T-cell (primary cell): ENCODE data around the gene CCR5AS.
A peak's percentile ranks its signal among the peaks of the same experiment; 100 is the strongest.

ENCODE experiments used
- ATAC-seq, 4 experiments: fragments of 200-7000 bp in 3 of 4; fragments of 150-1000 bp in 1 of 4; cut with Tn5 transposase; replicated peaks in 1 of 4; 1 replicate in 3 of 4; 2 replicates in 1 of 4; pipeline ENCODE4 v1.10.0; 2021; ENCODE audit warnings: moderate library complexity in 3 of 4, mild to moderate bottlenecking in 2 of 4, moderate number of reproducible peaks in 1 of 4
- CTCF ChIA-PET, 2 donors: fragments of 300-600 bp; sonication (Branson Sonifier 250); formaldehyde crosslinking; loops; one replicate each; lab custom pipeline; 2022; ENCODE audit warnings: antibody characterized with exemption in 2 of 2; lab: Charles Lee
- POLR2A ChIA-PET, 2 donors: fragments of 300-600 bp; sonication (Branson Sonifier 250); formaldehyde crosslinking; loops; one replicate each; lab custom pipeline; 2022; ENCODE audit warnings: antibody characterized with exemption in 2 of 2; lab: Charles Lee
- DNase-seq, 35 experiments: peaks; one replicate each; pipeline versions ENCODE4 v3.0.0 to v3.0.0-alpha.2; 2013 to 2023
- H3K27ac ChIP-seq: one replicate; pipeline ENCODE4 v1.5.1; 2013; ENCODE audit warnings: low read length
- H3K27me3 ChIP-seq, 2 experiments: replicated peaks in 1 of 2; 1 replicate in 1 of 2; 2 replicates in 1 of 2; pipeline versions ENCODE4 v1.6.1 to v1.7.0; 2013; ENCODE audit warnings: low read length in 1 of 2, mixed read lengths in 1 of 2; ENCODE audit not compliant: control insufficient read depth in 2 of 2, insufficient read depth in 2 of 2; ENCODE audit errors: extremely low read depth in 1 of 2
- H3K36me3 ChIP-seq, 2 donors: 1 replicate in 1 of 2; 2 replicates in 1 of 2; pipeline versions ENCODE4 v1.6.1 to v1.7.0; 2013; ENCODE audit warnings: low read length in 1 of 2; ENCODE audit not compliant: control insufficient read depth in 2 of 2, insufficient read depth in 1 of 2; ENCODE audit errors: extremely low read depth in 1 of 2
- H3K4me1 ChIP-seq, 2 experiments: 1 replicate in 1 of 2; 2 replicates in 1 of 2; pipeline versions ENCODE4 v1.6.1 to v1.7.0; 2013; ENCODE audit warnings: low read length in 2 of 2, mixed read lengths in 1 of 2; ENCODE audit not compliant: insufficient read depth in 2 of 2, control insufficient read depth in 1 of 2; ENCODE audit errors: extremely low read depth in 1 of 2
- H3K4me3 ChIP-seq, 2 donors: 1 replicate in 1 of 2; 2 replicates in 1 of 2; pipeline versions ENCODE4 v1.5.1 to v1.7.0; 2013; ENCODE audit warnings: mild to moderate bottlenecking in 2 of 2, low read length in 1 of 2, moderate library complexity in 1 of 2; ENCODE audit not compliant: control insufficient read depth in 1 of 2; ENCODE audit errors: extremely low read depth in 1 of 2
- H3K9me3 ChIP-seq: 2 replicates; pipeline ENCODE4 v1.7.0; 2013
- H3K27ac Mint-ChIP-seq, 2 donors: one replicate each; pipeline ENCODE4 v1.8.0; 2020 to 2021; ENCODE audit warnings: mild to moderate bottlenecking in 2 of 2, mixed read lengths in 2 of 2
- H3K27me3 Mint-ChIP-seq, 2 donors: one replicate each; pipeline ENCODE4 v1.8.0; 2021 to 2022; ENCODE audit warnings: mixed read lengths in 2 of 2
- H3K36me3 Mint-ChIP-seq: one replicate; pipeline ENCODE4 v1.8.0; 2021; ENCODE audit warnings: mixed read lengths
- H3K4me1 Mint-ChIP-seq, 3 donors: one replicate each; pipeline ENCODE4 v1.8.0; 2020 to 2022; ENCODE audit warnings: mixed read lengths in 3 of 3, mild to moderate bottlenecking in 1 of 3
- H3K4me3 Mint-ChIP-seq, 3 donors: one replicate each; pipeline ENCODE4 v1.8.0; 2020 to 2022; ENCODE audit warnings: mild to moderate bottlenecking in 3 of 3, mixed read lengths in 3 of 3, moderate library complexity in 3 of 3
- H3K9me3 Mint-ChIP-seq, 3 donors: one replicate each; pipeline ENCODE4 v1.8.0; 2020 to 2022; ENCODE audit warnings: mixed read lengths in 3 of 3
- WGBS: methylation state at CpG from one replicate; pipeline ENCODE4 v1.1.5; 2013; ENCODE audit warnings: missing lambda C conversion rate; ENCODE audit not compliant: insufficient coverage; 5-methylcytosine and 5-hydroxymethylcytosine counted together

The CCR5AS gene

GRCh38 chr3:46348823-46349482 lies 57.9 kb downstream of the CCR5AS start:
- H3K9me3 Mint-ChIP-seq, result peaks cover 0 to 8% (median 5%) of the 10 kb centered on the region in 3 donors
- Histone ChIP-seq H3K27ac (peak overlapping the region; percentile 69), H3K36me3 (no peaks in the 10 kb centered on the region), H3K4me1 (peaks cover 28 to 38% of the 10 kb centered on the region in 2 experiments), H3K4me3 (no peak overlapping the region), H3K9me3 (no peaks in the 10 kb centered on the region), H3K27me3 (no peaks in the 10 kb centered on the region)
- ChIA-PET POLR2A (no interaction called here), CTCF (no interaction called here)
- peaks cover 0 to 2% of the 10 kb centered on the region in 2 donors for H3K27me3 Mint-ChIP-seq
- 100% methylated on average over 1 of the region's 3 CpGs for WGBS
- peaks cover 53 to 61% (median 61%) of the 10 kb centered on the region in 3 donors for H3K4me1 Mint-ChIP-seq
- ATAC-seq (peak; percentile 42 to 62 (median 52)), DNase-seq (peak in 1 of 35 experiments; percentile 28)
- H3K4me3 Mint-ChIP-seq, result peak overlapping the region; percentile 37 to 55 (median 53)
- H3K36me3 Mint-ChIP-seq, result no peaks in the 10 kb centered on the region
- H3K27ac Mint-ChIP-seq, result peak overlapping the region; percentile 79 to 84

- ChIA-PET CTCF (no interaction called here), POLR2A (no interaction called here)
- ATAC-seq (no peak), DNase-seq (no peak)
- Mint-ChIP-seq H3K27ac (no peak overlapping the region), H3K36me3 (peaks cover under 1% of the 10 kb centered on the region), H3K4me3 (no peak overlapping the region), H3K27me3 (no peaks in the 10 kb centered on the region), H3K9me3 (peaks cover 6 to 17% (median 12%) of the 10 kb centered on the region in 3 donors), H3K4me1 (peaks cover 12 to 18% (median 18%) of the 10 kb centered on the region in 3 donors)
- Histone ChIP-seq H3K4me3 (no peak overlapping the region), H3K36me3 (no peaks in the 10 kb centered on the region), H3K9me3 (no peaks in the 10 kb centered on the region), H3K27ac (no peak overlapping the region), H3K4me1 (peaks cover 7 to 10% of the 10 kb centered on the region in 2 experiments), H3K27me3 (no peaks in the 10 kb centered on the region)
- 83% methylated on average over 1 of the region's 4 CpGs for WGBS
Measured at GRCh38 chr3:46344476-46344875, 62.4 kb downstream of the CCR5AS start.

GRCh38 chr3:46338840-46339239 lies 68.0 kb downstream of the CCR5AS start:
- Histone ChIP-seq H3K36me3 (no peaks in the 10 kb centered on the region), H3K9me3 (no peaks in the 10 kb centered on the region), H3K4me3 (no peak overlapping the region), H3K4me1 (no peaks in the 10 kb centered on the region), H3K27me3 (no peaks in the 10 kb centered on the region), H3K27ac (no peak overlapping the region)
- Mint-ChIP-seq H3K36me3 (peaks cover 11% of the 10 kb centered on the region), H3K9me3 (peaks cover 8 to 23% (median 15%) of the 10 kb centered on the region in 3 donors), H3K27ac (no peak overlapping the region), H3K4me3 (no peak overlapping the region), H3K4me1 (peaks cover 0 to 12% (median 3%) of the 10 kb centered on the region in 3 donors), H3K27me3 (no peaks in the 10 kb centered on the region)
- ATAC-seq, result no peak
- DNase-seq, result no peak
- ChIA-PET POLR2A (no interaction called here), CTCF (no interaction called here)
- 100% methylated on average over 1 of the region's 1 CpG for WGBS

- H3K4me1 ChIP-seq, result no peaks in the 10 kb centered on the region
- no peak overlapping the region for H3K4me3 ChIP-seq
- DNase-seq, result no peak
- Mint-ChIP-seq H3K9me3 (peaks cover 8 to 23% (median 15%) of the 10 kb centered on the region in 3 donors), H3K4me1 (peaks cover 0 to 14% (median 3%) of the 10 kb centered on the region in 3 donors), H3K4me3 (no peak overlapping the region), H3K36me3 (peaks cover 11% of the 10 kb centered on the region), H3K27me3 (no peaks in the 10 kb centered on the region), H3K27ac (no peak overlapping the region)
- no peak for ATAC-seq
- H3K27me3 ChIP-seq, result no peaks in the 10 kb centered on the region
- no peaks in the 10 kb centered on the region for H3K36me3 ChIP-seq
- H3K9me3 ChIP-seq, result no peaks in the 10 kb centered on the region
- POLR2A ChIA-PET, result interaction anchor here in 1 of 2 donors (1.1 kb wide), 1 partner anchor 33 kb away, joined by 3 read pairs; the partner anchor contains the start of gene CCR5
- CTCF ChIA-PET, result no interaction called here
- no peak overlapping the region for H3K27ac ChIP-seq
Measured at GRCh38 chr3:46337911-46338310, 69.0 kb downstream of the CCR5AS start.

- CTCF ChIA-PET, result no interaction called here
- H3K9me3 Mint-ChIP-seq, result peaks cover 8 to 23% (median 15%) of the 10 kb centered on the region in 3 donors
- POLR2A ChIA-PET, result no interaction called here
- no peaks in the 10 kb centered on the region for H3K9me3 ChIP-seq
- no peak overlapping the region for H3K4me3 ChIP-seq
- no CpG with 5 or more reads among the region's 3 CpGs for WGBS
- no peaks in the 10 kb centered on the region for H3K27me3 Mint-ChIP-seq
- H3K27me3 ChIP-seq, result no peaks in the 10 kb centered on the region
- no peak overlapping the region for H3K4me3 Mint-ChIP-seq
- no peak overlapping the region for H3K27ac Mint-ChIP-seq
- H3K4me1 ChIP-seq, result no peaks in the 10 kb centered on the region
- H3K4me1 Mint-ChIP-seq, result peaks cover 0 to 14% (median 3%) of the 10 kb centered on the region in 3 donors
- ATAC-seq (no peak), DNase-seq (no peak)
- H3K27ac ChIP-seq, result no peak overlapping the region
- H3K36me3 Mint-ChIP-seq, result peaks cover 11% of the 10 kb centered on the region
- no peaks in the 10 kb centered on the region for H3K36me3 ChIP-seq
Measured at GRCh38 chr3:46335541-46335940, 71.3 kb downstream of the CCR5AS start.

GRCh38 chr3:46334741-46335478 lies 72.0 kb downstream of the CCR5AS start:
- Histone ChIP-seq H3K36me3 (no peaks in the 10 kb centered on the region), H3K4me3 (no peak overlapping the region), H3K9me3 (no peaks in the 10 kb centered on the region), H3K27ac (no peak overlapping the region), H3K4me1 (no peaks in the 10 kb centered on the region), H3K27me3 (no peaks in the 10 kb centered on the region)
- Mint-ChIP-seq H3K9me3 (peaks cover 6 to 19% (median 14%) of the 10 kb centered on the region in 3 donors), H3K4me1 (peaks cover 0 to 14% (median 3%) of the 10 kb centered on the region in 3 donors), H3K27ac (peak overlapping the region; percentile 4 to 44), H3K27me3 (no peaks in the 10 kb centered on the region), H3K4me3 (no peak overlapping the region), H3K36me3 (peaks cover 11% of the 10 kb centered on the region)
- DNase-seq (no peak), ATAC-seq (peak in 1 of 4 experiments; percentile 52)
- WGBS, result no CpG with 5 or more reads among the region's 4 CpGs
- CTCF ChIA-PET, result no interaction called here
- POLR2A ChIA-PET, result no interaction called here
